T-helper 17 cell (primary cell): ENCODE results near the gene DGCR2. TPM values are rescaled to one million over a fixed set of nuclear protein-coding genes. Genes with fewer than 3 reads are reported as not detected.

Experiments used
- total RNA-seq, 4 donors: library from RNA in 2 of 4; stranded (reverse) in 2 of 4; gene quantifications; one replicate each; pipeline ENCODE4 v1.2.3 and lab custom pipeline; 2022 to 2026

DGCR2 gene
- total RNA-seq, 2 donors from 2014 or later: 37.7 TPM

Other genes starting within 250 kb of the DGCR2 start
- gene DGCR6, start 216.1 kb downstream of the DGCR2 start, total RNA-seq: 10 to 100 TPM in 1 of 2 donors, 1 to 10 TPM in 1; 6.2 to 11.3 TPM
- gene PRODH, start 186.1 kb downstream of the DGCR2 start, total RNA-seq: not detected
- gene TSSK2, start 8.9 kb upstream of the DGCR2 start, total RNA-seq: under 1 TPM; 0.20 to 0.29 TPM
- gene ESS2, start 22.2 kb upstream of the DGCR2 start, total RNA-seq: 10 to 100 TPM; 34.7 to 46.5 TPM
- gene GSC2, start 27.9 kb upstream of the DGCR2 start, total RNA-seq: not detected
- 10 to 100 TPM; 18.4 to 21.3 TPM for gene SLC25A1, start 56.3 kb upstream of the DGCR2 start, total RNA-seq
- 1 to 10 TPM in 1 of 2 donors, under 1 TPM in 1; 0.16 to 1.0 TPM for gene CLTCL1, start 169.3 kb upstream of the DGCR2 start, total RNA-seq